NCI-H1930 (cell line): ENCODE data around the gene MIGA2.
A peak's percentile ranks its signal among the peaks of the same experiment; 100 is the strongest.

Source experiments
- DNase-seq, 2 experiments: peaks; one replicate each; lab custom pipeline; 2025; lab: John Stamatoyannopoulos, UW

The MIGA2 gene

GRCh38 chr9:129074106-129074505, 37.7 kb downstream of the MIGA2 start:
- DNase-seq: no peak

DNA sequence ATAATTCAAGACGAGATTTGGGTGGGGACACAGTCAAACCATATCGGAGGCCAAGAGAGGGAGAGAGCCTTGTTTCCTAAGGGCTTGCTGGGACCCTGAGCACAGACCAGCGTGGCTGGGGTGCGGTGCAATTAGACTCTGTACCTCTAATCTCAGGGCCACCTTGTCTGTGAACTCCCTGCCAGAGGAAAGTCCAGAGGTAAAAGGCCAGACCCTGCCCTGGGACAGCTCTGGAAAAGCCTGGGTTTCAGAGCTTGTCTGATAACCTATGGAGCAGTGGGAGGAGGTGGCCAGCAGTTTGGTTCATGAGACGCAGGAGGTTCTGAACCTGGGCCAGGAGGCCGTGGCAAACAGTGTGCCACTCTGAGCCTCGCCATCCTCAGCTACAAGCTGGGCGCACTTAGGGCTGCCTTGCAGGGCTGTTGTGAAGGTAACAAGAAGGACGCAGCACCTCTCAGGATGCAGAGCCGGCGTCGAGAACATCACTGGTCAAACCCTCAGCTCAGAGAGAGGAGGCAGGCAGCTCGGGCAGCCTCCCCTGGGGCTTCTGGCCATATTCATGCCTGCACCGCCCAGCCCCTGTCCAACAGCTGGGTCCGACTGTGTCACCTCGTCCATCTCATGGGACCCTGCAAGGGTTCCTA, 39.7 kb downstream of the MIGA2 start:
- no peak for DNase-seq

DNA sequence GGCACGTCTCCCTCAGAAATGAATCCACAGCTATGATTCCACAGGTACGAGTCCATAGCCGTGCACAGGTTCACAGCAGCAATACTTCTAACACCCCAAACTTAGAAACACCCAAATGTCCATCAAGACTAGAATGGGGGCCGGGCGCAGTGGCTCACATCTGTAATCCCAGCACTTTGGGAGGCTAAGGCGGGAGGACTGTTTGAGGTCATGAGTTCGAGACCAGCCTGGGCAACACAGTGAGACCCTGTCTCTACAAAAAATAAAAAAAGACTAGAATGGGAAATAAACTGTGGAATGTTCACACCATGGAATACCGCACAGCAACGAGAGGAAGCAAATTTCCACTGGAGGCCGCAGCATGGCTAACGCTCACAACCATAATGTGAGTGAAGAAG, 40.2 kb downstream of the MIGA2 start:
- no peak for DNase-seq

DNA sequence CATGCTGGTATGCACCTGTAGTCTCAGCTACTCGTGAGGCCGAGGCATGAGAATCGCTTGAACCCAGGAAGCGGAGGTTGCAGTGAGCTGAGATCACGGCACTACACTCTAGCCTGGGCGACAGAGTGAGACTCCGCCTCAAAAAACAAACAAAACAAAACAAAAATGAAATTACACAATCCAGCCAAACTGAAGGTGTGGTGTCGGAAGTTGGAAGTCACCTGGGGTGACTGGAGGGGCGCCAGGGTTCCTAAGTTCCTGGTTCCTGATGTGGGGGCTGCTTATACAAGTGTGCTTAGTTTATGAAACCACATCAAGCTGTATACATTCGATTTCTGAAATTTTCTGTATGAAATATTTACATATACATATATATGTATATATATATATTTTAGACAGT, 40.8 kb downstream of the MIGA2 start:
- DNase-seq: no peak

DNA sequence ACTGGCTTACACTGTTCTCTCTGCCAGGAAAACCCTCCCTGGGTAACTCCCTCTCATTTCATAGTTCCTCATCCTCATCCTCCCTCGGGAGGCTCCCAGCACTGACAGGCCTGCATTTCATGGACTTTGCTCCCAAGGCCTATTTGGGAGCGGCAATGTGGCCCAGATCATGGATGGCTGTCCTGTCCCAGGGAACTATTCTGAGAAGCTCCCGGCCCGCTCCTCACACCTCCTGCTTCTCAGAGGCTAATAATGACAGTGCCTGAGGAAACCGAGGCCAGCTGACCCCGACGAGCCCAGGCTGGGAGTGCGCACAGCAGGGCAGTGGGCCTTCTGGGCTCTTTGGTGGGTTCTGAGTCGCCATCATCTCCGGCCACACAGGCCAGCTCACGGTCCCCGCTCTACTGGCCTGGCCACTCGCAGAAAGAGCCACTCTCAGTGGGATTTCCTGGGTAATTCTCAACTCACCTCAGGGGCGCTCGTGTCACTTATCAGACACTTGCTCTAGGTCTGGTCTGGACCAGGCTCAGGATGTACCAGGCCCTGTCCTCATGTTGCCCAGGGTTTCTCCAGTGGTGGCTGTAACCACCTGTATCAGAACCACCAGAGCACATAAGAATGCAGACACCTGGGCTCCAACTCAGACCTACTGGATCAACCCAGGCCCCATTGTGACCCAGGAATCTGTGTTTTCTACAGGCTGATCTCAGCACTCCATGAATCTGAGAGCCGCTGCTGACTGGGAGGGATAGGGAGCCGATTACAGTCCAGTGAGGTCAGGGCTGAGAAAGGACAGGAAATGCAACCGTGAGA, 42.5 kb downstream of the MIGA2 start:
- no peak for DNase-seq

GRCh38 chr9:129079829-129080228, 43.4 kb downstream of the MIGA2 start:
- no peak for DNase-seq

DNA sequence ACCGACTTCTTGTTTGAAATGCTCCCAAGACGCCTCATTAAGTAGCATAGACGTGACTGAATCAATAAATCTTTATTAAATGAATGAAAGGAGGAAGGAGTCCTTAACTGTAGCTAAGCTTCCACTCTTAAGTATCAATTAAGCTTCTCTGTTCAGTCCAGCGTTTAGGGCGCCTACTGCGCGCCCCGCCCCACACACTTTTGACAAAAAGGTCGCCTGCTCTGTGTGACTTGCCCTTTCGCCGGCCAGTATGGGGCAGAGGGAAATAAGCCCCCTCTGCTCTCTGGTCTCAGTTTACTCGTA, 43.8 kb downstream of the MIGA2 start:
- no peak for DNase-seq

GRCh38 chr9:129080601-129081387, 44.4 kb downstream of the MIGA2 start, which contains the start of gene DOLPP1:
Gene DOLPP1, plus strand, starts transcription at chr9:129081111. Its CDS starts 21 bp downstream, at chr9:129081132.
- DNase-seq: peak; percentile 97 to 98

GRCh38 chr9:129081388-129081904, 45.0 kb downstream of the MIGA2 start:
- DNase-seq: peak in 1 of 2 experiments; percentile 38

DNA sequence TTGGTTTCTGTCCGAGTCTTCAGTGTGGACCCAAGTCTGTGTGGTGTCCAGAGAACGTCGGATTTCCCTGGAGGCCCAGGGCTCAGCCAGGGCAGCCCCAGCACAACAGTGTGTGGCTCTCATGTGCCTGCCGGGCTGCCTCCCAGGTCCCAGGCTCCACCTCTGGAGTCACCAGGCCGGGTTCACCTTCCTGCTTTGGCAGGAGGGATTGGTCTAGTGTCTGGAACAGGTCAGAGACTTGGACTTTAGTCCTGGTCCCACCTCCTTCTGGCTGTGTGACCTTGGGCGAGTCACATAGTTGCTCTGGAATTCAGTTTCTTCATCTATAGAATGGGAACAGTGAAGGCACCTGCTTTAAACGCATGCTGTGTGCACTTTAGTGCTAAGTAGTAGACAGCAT, 47.7 kb downstream of the MIGA2 start:
- DNase-seq: no peak

DNA sequence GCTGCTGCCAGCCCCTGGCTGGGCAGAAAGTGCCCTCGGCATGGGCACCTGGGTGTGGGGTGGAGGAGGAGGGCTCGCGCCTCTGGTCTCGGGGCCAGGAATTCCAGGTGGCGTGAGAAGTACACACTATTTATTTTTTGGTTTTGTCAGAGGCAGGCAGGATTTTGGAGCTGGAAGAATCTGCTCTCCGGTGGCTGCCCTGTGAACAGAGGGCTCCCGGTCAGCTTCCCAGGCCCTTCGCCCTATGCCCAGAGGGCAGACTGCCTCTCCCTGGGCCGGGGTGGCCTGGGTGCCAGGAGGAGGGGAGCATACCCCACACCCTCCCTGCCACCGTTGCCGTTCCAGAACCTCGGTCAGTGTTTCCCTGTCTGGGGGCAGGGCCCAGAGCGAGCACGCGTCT, 52.8 kb downstream of the MIGA2 start:
- DNase-seq: no peak

- no peak for DNase-seq
Measured at GRCh38 chr9:129093602-129094386, 57.4 kb downstream of the MIGA2 start.

DNA sequence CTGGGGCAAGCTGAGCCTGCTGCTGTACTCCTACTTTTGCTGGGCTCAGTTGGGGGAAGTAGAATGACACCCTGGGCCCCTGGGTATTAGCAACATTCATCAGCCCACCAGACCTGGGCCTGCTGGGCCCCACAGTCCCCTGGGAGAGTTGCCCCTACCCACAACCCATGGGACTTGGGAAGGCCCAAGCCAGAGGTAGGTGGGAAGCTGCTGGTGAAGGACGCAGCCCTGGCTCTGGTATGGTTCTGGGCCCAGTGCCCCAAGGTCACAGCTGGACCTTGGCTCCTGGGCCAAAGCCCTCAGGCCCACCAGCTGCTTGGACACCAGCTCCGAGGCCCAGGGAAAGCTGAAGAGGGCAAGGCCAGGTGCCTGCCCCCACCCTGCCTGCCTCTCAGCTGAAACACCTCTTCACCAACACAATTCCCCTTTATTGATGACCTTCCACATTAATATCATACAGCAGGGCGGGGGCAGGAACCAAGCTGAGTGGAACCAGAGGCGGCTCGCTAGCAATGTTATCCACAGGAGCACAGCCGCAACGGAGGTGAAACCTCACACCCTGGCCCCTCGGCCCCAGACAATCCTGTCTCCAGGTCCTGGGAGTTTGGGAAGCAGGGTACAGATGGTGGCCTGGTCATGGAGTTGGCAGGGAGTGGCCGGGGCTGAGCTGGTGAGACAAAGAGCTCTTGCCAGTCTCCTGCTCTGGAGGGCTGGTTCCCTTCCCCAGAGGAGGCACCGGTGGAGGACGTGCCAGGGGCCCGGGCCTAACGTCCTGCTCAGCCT, 58.2 kb downstream of the MIGA2 start:
- DNase-seq: no peak

GRCh38 chr9:129095170-129095667, 58.8 kb downstream of the MIGA2 start:
- no peak for DNase-seq

DNA sequence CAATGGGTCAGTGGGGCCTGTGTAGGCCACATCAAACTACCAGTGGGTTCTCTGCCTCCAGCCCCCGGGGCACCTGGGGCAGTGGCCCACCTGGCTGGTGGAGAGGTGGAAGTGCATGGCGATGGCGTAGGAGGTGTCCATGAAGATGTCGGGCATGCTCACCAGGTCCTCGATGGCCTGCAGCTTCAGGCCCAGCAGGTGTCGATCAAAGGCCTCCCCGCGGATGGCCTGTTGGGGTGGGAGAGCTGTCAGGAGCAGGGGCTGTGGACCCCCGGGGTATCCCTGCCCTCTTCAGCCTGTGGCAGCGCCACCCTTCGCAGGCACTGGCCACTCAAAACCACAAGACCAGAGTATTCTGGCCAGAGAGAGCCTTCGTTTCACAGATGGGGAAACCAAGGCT, 59.5 kb downstream of the MIGA2 start:
- no peak for DNase-seq

DNA sequence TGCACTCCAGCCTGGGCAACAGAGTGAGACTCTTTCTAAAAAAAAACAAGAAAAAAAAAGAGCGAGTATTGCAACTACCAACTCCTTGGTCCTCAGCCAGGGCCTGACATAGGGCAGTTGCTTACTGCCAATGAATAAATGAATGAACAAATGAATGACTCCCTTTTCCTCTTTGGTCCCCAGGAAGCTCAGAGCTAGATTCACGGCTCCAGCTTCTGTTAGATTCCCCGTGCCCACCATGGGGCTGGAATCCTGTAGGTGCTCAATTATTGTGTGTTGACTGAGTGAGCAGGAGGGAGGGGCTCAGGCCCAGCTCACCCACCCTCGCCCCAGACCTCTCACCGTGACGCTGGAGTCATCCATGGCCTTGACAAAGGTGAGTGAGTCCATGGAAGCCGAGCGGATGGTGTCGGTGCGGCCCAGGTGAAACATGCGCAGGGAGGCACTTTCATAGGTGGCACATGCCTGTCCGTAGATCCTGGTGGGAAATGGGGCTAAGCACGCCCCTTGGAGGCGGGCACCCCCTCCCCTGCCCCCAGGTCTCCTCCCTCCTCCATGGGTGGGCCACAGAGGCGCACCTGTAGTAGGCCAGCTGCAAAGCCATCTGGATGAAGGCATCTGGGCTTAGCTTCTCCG, 61.4 kb downstream of the MIGA2 start:
- no peak for DNase-seq

- no peak for DNase-seq
Measured at GRCh38 chr9:129098328-129098727, 61.9 kb downstream of the MIGA2 start.

DNA sequence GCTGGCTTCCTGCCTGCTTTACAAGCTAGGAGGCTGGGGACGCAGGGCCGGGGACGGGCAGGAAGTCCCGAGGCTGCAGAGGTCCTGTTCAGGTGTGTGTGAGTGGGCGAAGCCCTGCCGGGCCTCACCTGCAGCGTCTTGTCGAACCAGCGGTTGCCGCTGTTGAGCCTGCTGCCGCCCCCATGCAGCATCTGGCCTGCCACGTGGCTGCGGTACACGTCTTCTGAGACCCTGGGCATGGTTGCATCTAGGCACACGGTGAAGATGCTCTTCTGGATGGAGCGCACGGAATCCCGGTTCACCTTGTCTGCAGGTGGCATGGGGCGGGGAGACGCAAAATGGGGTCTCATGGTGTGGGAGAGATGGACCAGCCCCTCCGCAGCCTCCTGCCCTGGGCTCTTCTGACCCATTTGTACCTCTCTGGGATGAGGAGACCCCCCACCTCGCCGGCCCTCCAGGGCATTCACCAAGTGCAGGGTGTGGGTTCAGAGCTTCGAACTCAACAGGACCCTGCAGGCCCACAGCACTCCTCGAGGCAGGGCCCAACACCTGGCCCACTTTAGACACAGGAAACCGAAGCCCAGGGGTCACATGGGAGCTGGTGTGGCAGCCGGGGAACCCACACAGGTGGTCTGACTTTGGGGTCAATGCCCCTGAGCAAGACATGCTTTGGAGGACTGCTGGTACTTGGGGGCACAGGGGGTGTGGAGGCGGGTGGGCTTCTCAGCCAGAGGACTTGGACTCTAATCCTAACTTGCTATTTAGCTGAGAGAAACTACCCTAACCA, 64.2 kb downstream of the MIGA2 start:
- no peak for DNase-seq

DNA sequence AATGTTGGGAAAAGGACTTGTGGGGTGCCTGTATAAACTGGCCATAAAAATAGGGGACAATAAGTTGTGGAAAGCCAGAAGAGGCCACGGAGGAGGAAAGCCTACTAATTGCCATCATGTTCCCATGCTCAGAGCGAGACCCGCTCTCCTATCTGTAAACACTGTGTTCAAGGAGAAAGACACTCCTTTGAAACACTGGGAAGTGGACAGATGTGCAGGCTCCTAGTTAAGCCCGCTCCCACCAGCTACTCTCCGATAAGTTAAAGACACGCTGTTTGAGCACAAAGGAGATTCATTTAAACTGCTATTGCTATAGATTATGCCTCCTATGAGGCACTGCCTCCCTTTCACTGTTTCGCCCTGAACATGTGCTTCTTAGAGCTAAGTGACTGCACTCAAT, 64.9 kb downstream of the MIGA2 start:
- no peak for DNase-seq

DNA sequence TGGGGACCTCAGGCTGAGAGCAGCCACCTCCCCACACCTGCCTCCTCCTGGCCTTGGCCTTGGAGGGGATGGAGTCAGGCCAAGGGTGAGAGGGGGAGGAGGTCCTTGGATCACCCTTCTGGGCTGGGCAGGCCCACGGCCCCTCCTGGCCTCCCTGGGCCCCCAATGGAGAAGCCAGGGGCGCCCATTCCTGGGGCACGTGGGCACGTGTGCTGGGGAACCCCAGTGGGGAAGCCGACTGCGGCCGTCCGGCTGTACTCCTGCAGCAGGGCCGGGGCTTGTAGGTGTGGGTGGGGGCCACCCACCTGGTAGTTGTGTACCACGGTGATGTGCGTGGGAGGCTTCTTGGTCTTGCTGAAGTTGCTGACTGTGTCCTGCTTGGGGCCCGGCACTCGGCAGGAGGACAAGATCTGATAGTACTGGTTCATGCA, 65.7 kb downstream of the MIGA2 start:
- DNase-seq: no peak
